K562 (cell line): Measurements from ENCODE around the gene LPAR3. TPM values are rescaled to one million over a fixed set of nuclear protein-coding genes. Genes with fewer than 3 reads are reported as not detected.

Source experiments
- BCL6 ChIP-seq: fragments of 250-450 bp; sonication (Bioruptor Pico); IDR thresholded peaks from 2 replicates; pipeline ENCODE4 v1.4.0; 2020
- DEAF1 ChIP-seq: fragments of 450-650 bp; formaldehyde crosslinking; IDR thresholded peaks from 2 replicates; pipeline ENCODE4 v1.4.0; 2020; ENCODE audit warnings: mild to moderate bottlenecking, moderate library complexity
- GTF2A2 ChIP-seq: IDR thresholded peaks from 2 replicates; pipeline ENCODE4 v1.6.1; 2016; ENCODE audit warnings: mild to moderate bottlenecking, missing genetic modification characterization, missing compliant biosample characterization
- HMBOX1 ChIP-seq: sonication (generic); IDR thresholded peaks from 2 replicates; pipeline ENCODE4 v1.6.1; 2016
- JUND ChIP-seq, 2 experiments: IDR thresholded peaks; 2 replicates in 1 of 2; 3 replicates in 1 of 2; pipeline ENCODE4 v1.6.1; 2011; ENCODE audit warnings: borderline replicate concordance in 2 of 2, low read depth in 2 of 2, low read length in 2 of 2, improper control_type of control experiment in 1 of 2, missing biosample characterization in 1 of 2, missing genetic modification characterization in 1 of 2, missing genetic modification reagents in 1 of 2
- MXI1 ChIP-seq: IDR thresholded peaks from 2 replicates; pipeline ENCODE4 v1.6.1; 2011; ENCODE audit warnings: low read depth, mild to moderate bottlenecking, improper control_type of control experiment, low read length
- REST ChIP-seq, 2 experiments: fragments of 450-650 bp; formaldehyde crosslinking in 1 of 2; IDR thresholded peaks; 2 replicates each; pipeline versions ENCODE4 v1.4.0 to v1.6.1; 2014 to 2020; ENCODE audit warnings: mild to moderate bottlenecking in 2 of 2, borderline replicate concordance in 1 of 2, low read depth in 1 of 2
- SMC3 ChIP-seq: conservative IDR thresholded peaks from 2 replicates; pipeline ENCODE4 v1.6.1; 2011; ENCODE audit warnings: low read depth, low read length, improper control_type of control experiment; ENCODE audit not compliant: insufficient read depth
- STAG1 ChIP-seq: sonication (generic); formaldehyde crosslinking; IDR thresholded peaks from 2 replicates; pipeline ENCODE4 v1.5.0; 2020; ENCODE audit warnings: missing genetic modification reagents, borderline replicate concordance
- ZBTB12 ChIP-seq: fragments of 250-450 bp; sonication (Bioruptor Pico); IDR thresholded peaks from 2 replicates; pipeline ENCODE4 v1.4.0; 2020
- ZBTB17 ChIP-seq: fragments of 450-650 bp; formaldehyde crosslinking; IDR thresholded peaks from 2 replicates; pipeline ENCODE4 v1.4.0; 2020; ENCODE audit warnings: mild to moderate bottlenecking
- ZNF395 ChIP-seq: fragments of 200-800 bp; sonication (Bioruptor generic); IDR thresholded peaks from 2 replicates; pipeline ENCODE4 v1.6.1; 2017; ENCODE audit warnings: missing genetic modification characterization, missing compliant biosample characterization
- polyA plus RNA-seq, 8 experiments: library from polyadenylated mRNA; depleted of rRNA in 4 of 8; stranded (reverse) in 5 of 8; unstranded in 3 of 8; fragments of >200 nt; fragmentation: Nextera tagmentation in 2 of 8; fragmentation: Illumina TruSeq in 1 of 8; extraction: Ambion mirVana in 2 of 8; extraction: Trizol in 1 of 8; gene quantifications; 2 replicates each; pipeline versions ENCODE4 v1.2.1 to v1.2.3, GENCODE V29; 2011 to 2014; ENCODE audit warnings: inconsistent platforms in 1 of 8, missing spikeins in 1 of 8
- total RNA-seq, 7 experiments: library from RNA; depleted of rRNA in 6 of 7; stranded (reverse); fragments of >200 nt in 6 of 7; fragmentation: Illumina TruSeq in 2 of 7; extraction: Trizol in 2 of 7; gene quantifications; 2 replicates each; pipeline versions ENCODE4 v1.2.1 to v1.2.3, GENCODE V29; 2011 to 2021; ENCODE audit warnings: low replicate concordance in 1 of 7

LPAR3 gene
- total and polyA plus RNA-seq, 9 of the 15 experiments (the other 6 are each of a cell fraction or from before 2014, with no cell fraction given): 0.11 TPM; not detected in 8

- TF ChIP-seq REST (IDR thresholded peaks at IDR 0.05; ENCODE audit: borderline replicate concordance) (peak; percentile 61; the same call in 1 of the 2 replicates), REST (CRISPR knock-in tag; IDR thresholded peaks at IDR 0.05; ENCODE audit: low read depth) (no peak), MXI1 (no peak), ZBTB12 (CRISPR knock-in tag) (no peak), ZBTB17 (CRISPR knock-in tag) (no peak), GTF2A2 (tag) (no peak), BCL6 (CRISPR knock-in tag) (no peak), HMBOX1 (0 out of 2 replicates have a peak, but pooled peaks have one; percentile 1), DEAF1 (peak; percentile 82), STAG1 (CRISPR knock-in tag) (peak; percentile 81; the same call in 1 of the 2 replicates), SMC3 (peak; percentile 66), JUND (IDR thresholded peaks at IDR 0.05; ENCODE audit: borderline replicate concordance, low read depth, low read length) (0 out of 2 replicates have a peak, but pooled peaks have one; percentile 5), JUND (tag; IDR thresholded peaks at IDR 0.05; ENCODE audit: borderline replicate concordance, low read depth, low read length) (no peak), ZNF395 (no peak)
Measured at GRCh38 chr1:84772428-84772943, 120.5 kb downstream of the LPAR3 start (continued).
